Subcutaneous abdominal adipose tissue (tissue), 5 donors: Measurements from ENCODE around the gene OR8K5.
"Not testable (repeated sequence)": the region's sequence is repeated elsewhere in the genome, so short reads cannot be mapped to it uniquely, and the experiment has no call there.

Source experiments
- H3K27ac ChIP-seq: one replicate; pipeline ENCODE4 v1.7.0; 2013; ENCODE audit warnings: low read depth, mild to moderate bottlenecking, inconsistent platforms, low read length, moderate library complexity
- H3K27me3 ChIP-seq, 5 donors: one replicate each; pipeline ENCODE4 v1.7.0; 2013; ENCODE audit warnings: low read length in 5 of 5, inconsistent platforms in 1 of 5; ENCODE audit not compliant: control insufficient read depth in 5 of 5, insufficient read depth in 4 of 5
- H3K36me3 ChIP-seq, 5 donors: one replicate each; pipeline ENCODE4 v1.7.0; 2013; ENCODE audit warnings: low read length in 5 of 5; ENCODE audit not compliant: control insufficient read depth in 5 of 5, insufficient read depth in 5 of 5
- H3K4me1 ChIP-seq, 5 donors: one replicate each; pipeline ENCODE4 v1.7.0; 2013; ENCODE audit warnings: low read length in 5 of 5, mild to moderate bottlenecking in 3 of 5, moderate library complexity in 1 of 5; ENCODE audit not compliant: control insufficient read depth in 5 of 5, insufficient read depth in 5 of 5
- H3K4me3 ChIP-seq, 5 donors: one replicate each; pipeline ENCODE4 v1.7.0; 2013; ENCODE audit warnings: low read length in 5 of 5, low read depth in 1 of 5
- H3K9ac ChIP-seq, 5 donors: one replicate each; pipeline ENCODE4 v1.7.0; 2013; ENCODE audit warnings: low read length in 5 of 5, mild to moderate bottlenecking in 4 of 5, moderate library complexity in 3 of 5
- H3K9me3 ChIP-seq, 5 donors: one replicate each; pipeline ENCODE4 v1.7.0; 2013; ENCODE audit warnings: low read length in 5 of 5; ENCODE audit not compliant: control insufficient read depth in 5 of 5
- donor health status: healthy.
- donor health status: healthy.
- donor health status: healthy.
- donor health status: healthy.
- donor health status: healthy.

The OR8K5 gene

GRCh38 chr11:56151376-56151775, 8.7 kb downstream of the OR8K5 start:
- H3K4me3 ChIP-seq = no peak overlapping the region
- no peak overlapping the region for H3K9ac ChIP-seq
- H3K27me3 ChIP-seq = no peaks in the 10 kb centered on the region
- no peaks in the 10 kb centered on the region for H3K4me1 ChIP-seq
- H3K9me3 ChIP-seq = peaks cover 0 to 21% (median 5%) of the 10 kb centered on the region in 5 donors
- no peak overlapping the region for H3K27ac ChIP-seq
- no peaks in the 10 kb centered on the region for H3K36me3 ChIP-seq

DNA sequence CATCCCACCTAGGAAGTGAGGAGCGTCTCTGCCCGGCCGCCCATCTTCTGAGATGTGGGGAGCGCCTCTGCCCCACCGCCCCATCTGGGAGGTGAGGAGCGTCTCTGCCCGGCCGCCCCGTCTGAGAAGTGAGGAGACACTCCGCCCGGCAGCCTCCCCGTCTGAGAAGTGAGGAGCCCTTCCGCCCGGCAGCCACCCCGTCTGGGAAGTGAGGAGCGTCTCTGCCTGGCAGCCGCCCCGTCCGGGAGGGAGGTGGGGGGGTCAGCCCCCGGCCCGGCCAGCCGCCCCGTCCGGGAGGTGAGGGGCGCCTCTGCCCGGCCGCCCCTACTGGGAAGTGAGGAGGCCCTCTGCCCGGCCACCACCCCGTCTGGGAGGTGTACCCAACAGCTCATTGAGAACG, 16.4 kb downstream of the OR8K5 start:
- H3K4me1 ChIP-seq, H3K27me3 ChIP-seq, H3K4me3 ChIP-seq, H3K27ac ChIP-seq, H3K9me3 ChIP-seq, H3K9ac ChIP-seq, H3K36me3 ChIP-seq: not testable (repeated sequence)

DNA sequence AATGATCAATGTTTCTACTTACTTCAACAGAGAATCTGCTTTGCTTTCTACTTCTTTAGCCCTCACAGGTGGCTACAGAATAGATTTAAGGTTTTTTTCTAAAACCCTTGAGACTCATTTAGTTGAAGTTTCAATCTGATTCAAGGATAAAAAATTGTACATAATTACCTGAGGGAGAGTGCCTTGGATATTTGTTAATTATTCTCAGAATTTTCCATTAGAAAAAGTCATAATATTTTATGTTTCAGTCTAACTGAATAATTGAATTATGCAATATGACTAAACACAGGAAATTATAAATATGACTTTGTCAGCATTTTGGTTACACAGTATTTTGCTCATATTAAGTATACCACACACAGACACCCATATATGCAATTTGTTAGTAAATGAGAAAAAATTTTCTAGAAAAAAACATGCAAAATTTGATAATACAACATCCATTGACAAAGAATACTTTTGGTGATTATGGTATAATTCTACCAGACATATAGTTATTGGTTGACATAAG, 19.9 kb downstream of the OR8K5 start, which contains the start of gene OR8J3:
Gene OR8J3 (minus strand): TSS at position 51 of the 511 bp plus-strand sequence. CDS start 2,483 bp downstream, outside the sequence.
- no peaks in the 10 kb centered on the region for H3K36me3 ChIP-seq
- H3K4me3 ChIP-seq = no peak within 1 kb of the TSS
- H3K9me3 ChIP-seq = peaks cover 0 to 2% (median 0%) of the 10 kb centered on the region in 5 donors
- H3K27me3 ChIP-seq = no peaks in the 10 kb centered on the region
- H3K9ac ChIP-seq = no peak within 1 kb of the TSS
- H3K27ac ChIP-seq = no peak within 1 kb of the TSS
- no peaks in the 10 kb centered on the region for H3K4me1 ChIP-seq

DNA sequence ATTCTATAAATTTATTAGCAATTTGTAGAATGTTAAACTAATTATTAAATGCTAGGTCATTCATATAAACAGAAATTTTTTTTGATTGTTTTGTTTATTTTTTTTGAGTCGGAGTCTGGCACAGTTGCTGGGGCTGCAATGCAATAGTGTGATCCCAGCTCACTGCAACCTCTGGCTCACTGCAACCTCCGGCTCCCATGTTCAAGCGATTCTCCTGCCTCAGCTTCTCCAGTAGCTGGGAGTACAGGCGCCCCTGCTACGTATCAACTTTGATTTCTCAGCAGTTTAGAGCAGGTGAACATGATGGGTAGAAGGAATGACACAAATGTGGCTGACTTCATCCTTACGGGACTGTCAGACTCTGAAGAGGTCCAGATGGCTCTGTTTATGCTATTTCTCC, 38.0 kb downstream of the OR8K5 start, which contains the start of gene OR8H3:
Gene OR8H3 (plus strand): TSS at position 301 of the 400 bp plus-strand sequence. CDS start 0 bp downstream, at position 301.
- no peaks in the 10 kb centered on the region for H3K4me1 ChIP-seq
- H3K9ac ChIP-seq = no peak within 1 kb of the TSS
- no peaks in the 10 kb centered on the region for H3K27me3 ChIP-seq
- no peaks in the 10 kb centered on the region for H3K36me3 ChIP-seq
- H3K4me3 ChIP-seq = no peak within 1 kb of the TSS
- H3K9me3 ChIP-seq = no peaks in the 10 kb centered on the region
- H3K27ac ChIP-seq = no peak within 1 kb of the TSS
